Fibroblast of lung (primary cell): ENCODE measurements around the gene VAPB.

ENCODE experiments used
- CTCF ChIP-seq, 2 donors: IDR thresholded peaks in 1 of 2; conservative IDR thresholded peaks in 1 of 2; 1 replicate in 1 of 2; 2 replicates in 1 of 2; pipeline ENCODE4 v1.5.1; 2011 to 2012; ENCODE audit warnings: low read length in 2 of 2, control low read depth in 1 of 2, inconsistent platforms in 1 of 2, low read depth in 1 of 2, mild to moderate bottlenecking in 1 of 2
- EZH2 ChIP-seq: IDR thresholded peaks from 2 replicates; pipeline ENCODE4 v1.5.1; 2012; ENCODE audit warnings: low read length, control low read depth, mild to moderate bottlenecking; ENCODE audit errors: missing control alignments

- no peak for TF ChIP-seq CTCF (conservative IDR thresholded peaks at IDR 0.05 in 1 of 2, IDR thresholded peaks at IDR 0.05 in 1 of 2; ENCODE audit: low read depth in 1 of 2, low read length in 2 of 2)
- TF ChIP-seq EZH2, result no peak
These were observed 26.9 kb upstream of the VAPB start for GRCh38 chr20:58362206-58362516.
